Tibial nerve (tissue), 4 donors: ENCODE data around the gene PRMT1. TPM values are rescaled to one million over a fixed set of nuclear protein-coding genes. Genes with fewer than 3 reads are reported as not detected.

Experiments used
- DNase-seq, 2 donors: peaks; one replicate each; pipeline ENCODE4 v3.0.0-alpha.2; 2019; ENCODE audit warnings: low spot score in 2 of 2
- H3K27ac ChIP-seq, 4 donors: fragments of 200-600 bp; sonication (generic) in 3 of 4; one replicate each; pipeline ENCODE4 v1.5.1; 2017 to 2019; ENCODE audit warnings: mild to moderate bottlenecking in 1 of 4
- H3K27me3 ChIP-seq, 2 donors: fragments of 200-600 bp; sonication (generic) in 1 of 2; one replicate each; pipeline versions ENCODE4 v1.5.1 to v1.6.0; 2017 to 2019
- H3K36me3 ChIP-seq, 3 donors: fragments of 200-600 bp; sonication (generic); one replicate each; pipeline ENCODE4 v1.5.1; 2018 to 2019
- H3K4me1 ChIP-seq, 4 donors: fragments of 200-600 bp; sonication (generic) in 3 of 4; one replicate each; pipeline ENCODE4 v1.5.1; 2017 to 2019
- H3K4me3 ChIP-seq, 4 donors: fragments of 200-600 bp; sonication (generic) in 3 of 4; one replicate each; pipeline ENCODE4 v1.5.1; 2017 to 2019; ENCODE audit warnings: mild to moderate bottlenecking in 1 of 4, moderate library complexity in 1 of 4
- H3K9me3 ChIP-seq, 4 donors: fragments of 200-600 bp; sonication (generic) in 3 of 4; one replicate each; pipeline ENCODE4 v1.5.1; 2017 to 2019
- CTCF ChIP-seq, 5 experiments: fragments of 200-600 bp in 3 of 5; fragments of 450-650 bp in 2 of 5; sonication (generic) in 3 of 5; IDR thresholded peaks; one replicate each; pipeline ENCODE4 v1.5.1; 2016 to 2019; ENCODE audit warnings: antibody characterized with exemption in 5 of 5, mild to moderate bottlenecking in 3 of 5, moderate library complexity in 2 of 5
- EP300 ChIP-seq, 2 donors: sonication (generic); formaldehyde crosslinking; IDR thresholded peaks; one replicate each; pipeline ENCODE4 v1.6.1; 2017; ENCODE audit warnings: antibody characterized with exemption in 2 of 2, mild to moderate bottlenecking in 1 of 2
- POLR2A ChIP-seq, 2 donors: fragments of 450-650 bp; IDR thresholded peaks; one replicate each; pipeline ENCODE4 v1.6.1; 2017; ENCODE audit warnings: antibody characterized with exemption in 2 of 2, mild to moderate bottlenecking in 2 of 2, moderate library complexity in 2 of 2
- WGBS, 2 donors: methylation state at CpG; one replicate each; pipeline ENCODE4 v1.1.5; 2018; 5-methylcytosine and 5-hydroxymethylcytosine counted together
- small RNA-seq: library from RNA; depleted of rRNA; stranded (forward); fragments of <200 nt; gene quantifications from one replicate; pipeline ENCODE3, GENCODE V24; 2016
- total RNA-seq, 4 donors: library from RNA; depleted of rRNA; stranded (reverse); fragments of >200 nt; gene quantifications; one replicate each; pipeline ENCODE4 v1.1.0, GENCODE V29; 2016

PRMT1 gene
- total RNA-seq, 4 donors from 2014 or later: 106 to 147 (median 132) TPM

GRCh38 chr19:49727217-49728030 is 50.4 kb downstream of the PRMT1 start:
- H3K36me3 ChIP-seq: peaks cover 0 to 34% (median 0%) of the 10 kb centered on the region in 3 donors
- no peaks in the 10 kb centered on the region for H3K9me3 ChIP-seq
- WGBS, 2 donors: 57 to 65% methylated on average over 23 of the region's 23 CpGs
- no peak for DNase-seq
- H3K4me3 ChIP-seq: no peak overlapping the region
- H3K27me3 ChIP-seq: no peaks in the 10 kb centered on the region
- peak overlapping the region in 2 of 4 donors; percentile 17 to 36 for H3K27ac ChIP-seq
- H3K4me1 ChIP-seq: peaks cover 0 to 7% (median 0%) of the 10 kb centered on the region in 4 donors
- TF ChIP-seq EP300 (IDR thresholded peaks at IDR 0.05): no peak

- Histone ChIP-seq H3K9me3 (no peaks in the 10 kb centered on the region), H3K27ac (no peak overlapping the region), H3K36me3 (peaks cover 0 to 13% (median 0%) of the 10 kb centered on the region in 3 donors), H3K4me1 (peaks cover 0 to 7% (median 0%) of the 10 kb centered on the region in 4 donors), H3K27me3 (no peaks in the 10 kb centered on the region), H3K4me3 (no peak overlapping the region)
- WGBS, 2 donors: 73 to 82% methylated on average over 5 of the region's 5 CpGs
- no peak for DNase-seq
- no peak for TF ChIP-seq POLR2A (IDR thresholded peaks at IDR 0.05)
- no peak for TF ChIP-seq CTCF (IDR thresholded peaks at IDR 0.05)
- no peak for TF ChIP-seq EP300 (IDR thresholded peaks at IDR 0.05)
These were observed 53.1 kb downstream of the PRMT1 start for GRCh38 chr19:49730166-49730565.

Small RNA genes within 50 kb of the gene (small RNA-seq; reads per million reads assigned to genes)
- gene MIR5088: not detected

Other genes starting within 250 kb of the PRMT1 start
- 1 to 10 TPM; 2.4 to 7.1 (median 6.2) TPM for gene SLC17A7, start 235.7 kb upstream of the PRMT1 start, total RNA-seq
- gene PIH1D1, start 225.5 kb upstream of the PRMT1 start, total RNA-seq: 100 to 1,000 TPM in 3 of 4 donors, 10 to 100 TPM in 1; 85.0 to 128 (median 110) TPM
- gene ALDH16A1, start 224.0 kb upstream of the PRMT1 start, total RNA-seq: 10 to 100 TPM; 33.9 to 70.5 (median 63.5) TPM
- gene FLT3LG, start 203.1 kb upstream of the PRMT1 start, total RNA-seq: 10 to 100 TPM in 2 of 4 donors, 1 to 10 TPM in 2; 3.6 to 13.8 (median 8.4) TPM
- gene RPL13A, start 189.7 kb upstream of the PRMT1 start, total RNA-seq: 1,000 to 10,000 TPM; 3,111 to 3,948 (median 3,333) TPM
- gene RPS11, start 180.8 kb upstream of the PRMT1 start, total RNA-seq: 1,000 to 10,000 TPM; 3,554 to 5,283 (median 4,154) TPM
- 100 to 1,000 TPM; 231 to 410 (median 298) TPM for gene FCGRT, start 164.6 kb upstream of the PRMT1 start, total RNA-seq
- 100 to 1,000 TPM in 1 of 4 donors, 10 to 100 TPM in 3; 37.9 to 162 (median 49.9) TPM for gene RCN3, start 149.3 kb upstream of the PRMT1 start, total RNA-seq
- gene NOSIP, start 96.7 kb upstream of the PRMT1 start, total RNA-seq: 10 to 100 TPM; 43.0 to 83.1 (median 71.9) TPM
- gene PRRG2, start 96.0 kb upstream of the PRMT1 start, total RNA-seq: under 1 TPM in 3 of 4 donors, not detected in 1; 0.42 to 0.78 (median 0.44) TPM
- 10 to 100 TPM; 11.6 to 32.7 (median 18.1) TPM for gene PRR12, start 86.1 kb upstream of the PRMT1 start, total RNA-seq
- gene RRAS, start 37.1 kb upstream of the PRMT1 start, total RNA-seq: 100 to 1,000 TPM in 3 of 4 donors, 10 to 100 TPM in 1; 81.6 to 190 (median 162) TPM
- gene SCAF1, start 35.1 kb upstream of the PRMT1 start, total RNA-seq: 10 to 100 TPM; 20.1 to 53.7 (median 31.1) TPM
- 10 to 100 TPM; 41.4 to 85.2 (median 72.4) TPM for gene IRF3, start 11.4 kb upstream of the PRMT1 start, total RNA-seq
- 1 to 10 TPM; 4.7 to 6.8 (median 5.8) TPM for gene BCL2L12, start 11.3 kb upstream of the PRMT1 start, total RNA-seq
- 1 to 10 TPM in 2 of 4 donors, not detected in 2; 1.5 to 4.3 TPM for gene ADM5, start 12.3 kb downstream of the PRMT1 start, total RNA-seq
- gene CPT1C, start 13.8 kb downstream of the PRMT1 start, total RNA-seq: 1 to 10 TPM in 3 of 4 donors, under 1 TPM in 1; 0.44 to 4.1 (median 2.2) TPM
- 1 to 10 TPM; 1.1 to 2.5 (median 1.6) TPM for gene TSKS, start 86.0 kb downstream of the PRMT1 start, total RNA-seq
- 100 to 1,000 TPM in 2 of 4 donors, 10 to 100 TPM in 2; 92.9 to 117 (median 104) TPM for gene AP2A1, start 89.7 kb downstream of the PRMT1 start, total RNA-seq
- gene FUZ, start 136.0 kb downstream of the PRMT1 start, total RNA-seq: 10 to 100 TPM; 19.0 to 31.7 (median 26.8) TPM
- 10 to 100 TPM; 26.2 to 54.0 (median 29.4) TPM for gene MED25, start 141.0 kb downstream of the PRMT1 start, total RNA-seq
- 100 to 1,000 TPM in 2 of 4 donors, 10 to 100 TPM in 2; 75.6 to 113 (median 91.9) TPM for gene PTOV1, start 173.9 kb downstream of the PRMT1 start, total RNA-seq
- 100 to 1,000 TPM in 1 of 4 donors, 10 to 100 TPM in 3; 52.7 to 158 (median 79.5) TPM for gene PNKP, start 190.3 kb downstream of the PRMT1 start, total RNA-seq
- 10 to 100 TPM; 20.6 to 27.4 (median 25.4) TPM for gene AKT1S1, start 200.1 kb downstream of the PRMT1 start, total RNA-seq
- gene TBC1D17, start 200.4 kb downstream of the PRMT1 start, total RNA-seq: 10 to 100 TPM; 47.7 to 56.5 (median 49.0) TPM
- 1 to 10 TPM in 2 of 4 donors, under 1 TPM in 1, not detected in 1; 0.63 to 3.0 (median 1.7) TPM for gene IL4I1, start 219.6 kb downstream of the PRMT1 start, total RNA-seq